ENCODE data around the gene FAP.

Gene FAP

GRCh38 chr2:162125138-162125537, 118.1 kb downstream of the FAP start:
- DNase-seq: no peak

DNA sequence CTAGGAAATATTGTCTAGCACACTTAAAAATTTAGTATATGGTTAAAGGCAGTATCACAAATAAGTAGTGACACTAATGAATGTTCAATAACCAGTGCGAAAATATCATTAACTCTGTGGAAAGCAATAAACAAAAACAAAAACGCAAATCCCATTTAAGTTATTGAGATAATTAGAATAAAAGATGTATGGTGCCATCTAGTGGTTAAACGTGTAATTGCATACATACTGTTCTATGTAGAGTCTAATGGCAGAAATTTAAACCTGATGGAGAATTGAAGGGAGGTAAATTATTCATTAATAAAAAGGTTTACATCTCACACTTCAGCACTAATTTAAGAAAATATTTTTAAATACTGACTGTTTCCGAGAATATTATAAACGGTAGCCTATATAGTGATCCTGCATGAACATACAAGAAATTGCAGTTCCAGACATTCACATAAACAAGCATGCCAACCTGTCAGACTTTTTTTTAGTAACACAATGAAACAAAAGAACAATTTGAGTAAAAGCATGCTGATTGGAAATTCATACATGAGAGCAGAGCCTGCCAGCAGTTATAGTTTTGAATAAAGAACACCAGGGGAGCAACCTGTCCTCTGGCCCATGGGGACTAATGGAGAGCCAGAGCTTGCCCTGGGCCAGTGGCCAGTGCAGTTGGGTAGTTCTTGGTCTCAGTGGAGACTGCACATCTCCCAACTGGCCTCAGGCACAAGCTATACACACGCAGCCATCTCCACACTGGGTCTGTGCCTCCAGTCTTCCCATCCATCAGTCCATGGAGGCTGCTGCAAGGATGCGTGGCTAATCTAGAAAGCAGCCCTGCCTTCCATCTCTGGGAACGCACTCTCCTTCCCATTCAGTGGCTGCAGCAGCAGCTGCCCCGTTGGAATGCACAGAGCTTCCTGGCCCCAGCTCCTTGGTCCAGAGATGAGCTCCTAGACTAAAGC, 119.2 kb downstream of the FAP start:
- DNase-seq: peak; percentile 74 to 84
